ENCODE measurements around the gene LGALS7.

DNA sequence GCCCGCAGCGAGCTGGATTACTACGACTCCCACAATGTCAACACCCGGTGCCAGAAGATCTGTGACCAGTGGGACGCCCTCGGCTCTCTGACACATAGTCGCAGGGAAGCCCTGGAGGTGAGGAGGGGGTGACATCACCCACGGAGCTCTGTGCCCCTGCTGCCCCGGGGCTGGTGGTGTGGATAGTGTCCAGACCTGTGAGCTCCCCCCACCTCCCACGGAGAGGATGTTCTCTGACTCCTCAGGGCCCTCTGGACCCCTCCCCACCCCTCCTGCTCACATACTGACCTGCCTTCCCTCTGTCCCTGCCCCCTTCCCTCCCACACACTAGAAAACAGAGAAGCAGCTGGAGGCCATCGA lies 49.7 kb downstream of the LGALS7 start:
- TF ChIP-seq, protein P1, sequence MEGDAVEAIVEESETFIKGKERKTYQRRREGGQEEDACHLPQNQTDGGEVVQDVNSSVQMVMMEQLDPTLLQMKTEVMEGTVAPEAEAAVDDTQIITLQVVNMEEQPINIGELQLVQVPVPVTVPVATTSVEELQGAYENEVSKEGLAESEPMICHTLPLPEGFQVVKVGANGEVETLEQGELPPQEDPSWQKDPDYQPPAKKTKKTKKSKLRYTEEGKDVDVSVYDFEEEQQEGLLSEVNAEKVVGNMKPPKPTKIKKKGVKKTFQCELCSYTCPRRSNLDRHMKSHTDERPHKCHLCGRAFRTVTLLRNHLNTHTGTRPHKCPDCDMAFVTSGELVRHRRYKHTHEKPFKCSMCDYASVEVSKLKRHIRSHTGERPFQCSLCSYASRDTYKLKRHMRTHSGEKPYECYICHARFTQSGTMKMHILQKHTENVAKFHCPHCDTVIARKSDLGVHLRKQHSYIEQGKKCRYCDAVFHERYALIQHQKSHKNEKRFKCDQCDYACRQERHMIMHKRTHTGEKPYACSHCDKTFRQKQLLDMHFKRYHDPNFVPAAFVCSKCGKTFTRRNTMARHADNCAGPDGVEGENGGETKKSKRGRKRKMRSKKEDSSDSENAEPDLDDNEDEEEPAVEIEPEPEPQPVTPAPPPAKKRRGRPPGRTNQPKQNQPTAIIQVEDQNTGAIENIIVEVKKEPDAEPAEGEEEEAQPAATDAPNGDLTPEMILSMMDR (IDR thresholded peaks at IDR 0.05), result no peak
- no peak for TF ChIP-seq POLR2A (IDR thresholded peaks at IDR 0.05)

Measured in prostate gland (tissue), 2 donors.